HG03558 (cell line): ENCODE results near the gene UBE2QL1.

Source experiments
- ATAC-seq: cut with Tn5 transposase; IDR thresholded peaks from one replicate; pipeline ENCODE4 v1.9.1; 2021; ENCODE audit warnings: moderate number of reproducible peaks; ENCODE audit not compliant: unreplicated experiment; ENCODE audit errors: extremely low read depth

The UBE2QL1 gene

DNA sequence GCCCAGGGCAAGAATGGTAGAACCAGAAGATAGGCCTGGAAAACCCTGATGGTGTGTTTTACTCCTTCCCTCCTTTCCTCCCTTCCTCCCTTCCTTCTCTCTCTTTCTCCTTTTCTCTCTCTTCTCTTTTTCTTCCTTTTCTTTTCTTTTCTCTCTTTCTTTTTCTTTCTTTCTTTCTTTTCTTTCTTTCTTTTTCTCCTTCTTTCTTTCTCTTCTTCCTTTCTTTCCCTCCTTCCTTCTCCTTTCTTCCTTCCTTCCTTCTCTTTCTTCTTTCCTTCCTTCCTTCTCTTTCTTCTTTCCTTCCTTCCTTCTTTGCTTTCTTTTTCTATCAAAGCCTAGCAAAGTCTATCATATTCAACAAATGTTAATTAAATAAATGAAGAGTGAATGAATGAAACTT is 24.0 kb upstream of the UBE2QL1 start:
- no peak for ATAC-seq

DNA sequence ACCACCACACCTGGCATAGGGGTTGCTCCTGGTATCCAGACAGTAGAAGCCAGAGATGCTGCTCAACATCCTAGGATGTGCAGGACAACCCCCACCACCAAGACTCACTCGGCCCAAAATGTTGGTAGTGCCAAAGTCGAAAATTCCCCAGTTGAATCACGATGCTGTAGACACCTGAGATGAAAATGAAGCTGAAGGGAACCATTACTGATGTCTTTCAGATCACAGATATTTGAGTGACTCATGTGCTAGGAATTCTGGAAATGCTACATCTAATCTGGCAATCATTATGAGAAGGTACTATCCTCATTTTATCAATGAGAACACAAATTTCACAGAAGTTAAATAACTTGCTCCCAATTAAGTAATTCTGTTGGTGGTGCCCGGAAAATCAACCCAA is 21.0 kb upstream of the UBE2QL1 start:
- no peak for ATAC-seq

DNA sequence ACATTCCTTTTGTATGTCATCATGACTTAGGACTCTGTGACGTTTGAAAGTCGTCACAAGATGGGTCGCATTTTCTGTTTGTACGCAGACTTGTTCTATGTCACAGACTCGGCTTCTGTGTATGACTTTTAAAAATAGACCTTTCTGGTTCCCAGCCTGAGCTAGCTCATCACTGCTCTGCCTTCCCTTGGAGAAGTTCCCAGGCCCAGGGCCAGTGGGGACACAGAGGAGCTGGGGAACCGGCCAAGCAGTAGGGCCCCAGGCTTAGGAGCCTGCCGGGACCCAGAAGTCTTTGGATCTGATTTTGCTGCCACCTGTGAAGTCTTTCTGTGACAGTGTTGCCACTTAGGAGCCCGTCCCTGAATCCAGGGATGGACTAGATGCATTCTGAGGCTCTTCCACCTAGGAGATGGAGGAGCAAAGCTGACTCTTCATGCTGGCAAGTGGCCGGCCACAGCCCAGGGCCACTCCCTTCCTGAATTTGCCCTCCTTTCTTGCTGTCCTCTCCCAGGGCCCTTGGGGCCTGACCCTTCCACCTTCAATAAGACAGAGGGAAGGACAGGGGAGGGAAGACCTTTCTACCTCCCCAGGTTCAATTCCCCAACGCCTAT is 18.1 kb upstream of the UBE2QL1 start:
- ATAC-seq: no peak

DNA sequence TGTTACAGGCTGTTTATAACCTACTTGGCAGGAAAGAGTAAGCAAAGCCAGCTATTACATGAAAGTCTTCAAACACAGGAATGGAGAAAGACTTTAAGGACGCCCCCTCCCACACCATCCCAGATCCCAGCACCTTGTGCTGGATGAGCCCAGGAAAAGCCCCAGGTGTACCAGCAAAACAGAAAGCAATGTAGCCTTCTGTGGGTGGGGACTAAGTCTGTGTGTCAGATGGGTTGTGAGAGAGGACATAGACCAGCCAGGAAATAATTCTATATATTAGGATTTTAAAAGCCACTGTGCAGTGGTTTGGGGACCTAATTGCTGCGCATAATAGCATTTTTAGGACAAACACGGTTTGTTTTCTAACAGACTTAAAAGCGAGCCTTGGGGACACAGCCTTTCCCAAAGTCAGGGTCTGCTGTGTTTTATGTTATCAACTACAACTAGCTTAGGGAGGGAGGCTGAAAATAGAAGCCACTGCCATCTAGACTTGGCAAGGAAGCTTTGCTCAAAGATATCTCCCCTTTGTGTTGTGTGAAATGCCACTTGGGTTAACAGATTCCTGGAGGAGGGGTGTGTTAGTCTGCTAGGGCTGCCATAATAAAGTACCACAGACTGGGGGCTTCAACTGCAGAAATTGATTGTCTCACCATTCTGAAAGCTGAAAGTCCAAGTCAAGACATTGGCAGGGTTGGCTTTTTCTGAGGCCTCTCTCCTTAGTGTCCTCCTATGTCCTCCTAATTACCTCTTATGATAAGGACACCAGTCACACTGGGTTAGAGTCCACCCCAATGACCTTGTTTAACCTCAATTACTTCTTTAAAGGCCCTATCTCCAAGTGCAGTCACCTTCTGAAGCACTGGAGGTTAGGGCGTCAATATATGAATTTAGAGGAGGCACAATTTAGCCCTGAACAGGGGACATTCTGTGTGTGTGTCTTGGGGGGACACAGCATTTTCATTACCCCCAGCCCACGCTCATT is 17.2 kb upstream of the UBE2QL1 start:
- no peak for ATAC-seq

DNA sequence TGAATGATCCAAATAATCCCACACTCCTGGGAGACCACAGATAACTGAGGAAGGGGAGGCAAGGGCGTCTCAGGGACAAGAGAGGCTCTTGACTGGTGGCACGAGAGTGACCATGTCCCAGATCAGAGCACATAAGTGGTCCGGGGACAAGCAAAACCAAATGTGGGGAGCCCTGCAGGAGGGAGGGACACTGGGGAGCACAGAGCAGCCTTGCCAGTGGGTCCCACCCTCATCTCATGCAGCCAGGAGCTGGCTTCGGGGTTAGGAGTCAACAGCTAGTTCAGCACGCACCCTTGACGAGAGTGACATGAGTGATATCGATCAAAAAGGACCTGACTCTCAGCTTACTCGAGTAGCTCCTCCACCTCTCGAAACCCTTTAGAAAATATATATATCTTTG is 16.5 kb upstream of the UBE2QL1 start:
- no peak for ATAC-seq

DNA sequence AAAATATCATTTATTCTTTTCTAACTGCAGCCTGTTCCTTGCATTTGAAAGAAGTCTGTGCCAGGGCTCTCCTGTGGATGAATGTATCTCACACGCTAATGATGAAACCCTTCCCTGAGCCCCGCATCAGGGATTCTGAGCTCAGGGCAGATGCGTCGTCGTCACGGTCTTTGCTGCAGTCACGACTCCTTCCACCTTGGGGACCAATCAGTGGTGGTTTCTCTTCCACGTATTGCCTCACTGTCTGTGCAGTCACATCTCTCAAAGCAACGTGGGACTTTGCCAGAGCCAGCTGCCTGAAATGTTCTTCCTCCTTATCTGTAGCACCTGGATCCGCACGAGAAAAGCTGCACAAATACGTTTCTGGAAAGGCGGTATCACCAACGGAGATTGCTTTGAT is 13.9 kb upstream of the UBE2QL1 start:
- ATAC-seq: no peak

DNA sequence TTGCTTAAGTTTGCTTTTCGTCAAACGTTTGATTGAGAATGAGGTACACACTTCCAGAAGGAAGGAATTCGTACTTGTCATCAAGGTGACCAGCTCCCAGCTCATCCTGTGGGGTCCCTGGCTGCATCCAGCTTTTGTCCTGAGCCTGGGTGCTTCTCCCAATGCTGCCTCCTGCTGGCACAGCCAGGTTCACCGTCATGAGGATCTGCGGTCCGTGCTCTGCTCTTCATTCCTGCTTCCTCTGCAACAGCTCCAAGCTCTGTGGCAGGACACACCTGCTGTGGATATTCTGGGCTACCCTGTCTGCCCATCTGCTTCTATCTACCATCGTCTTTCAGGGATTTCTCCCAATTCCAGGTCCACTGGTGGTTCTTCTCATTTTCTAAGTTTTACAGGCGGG is 13.3 kb upstream of the UBE2QL1 start:
- no peak for ATAC-seq

DNA sequence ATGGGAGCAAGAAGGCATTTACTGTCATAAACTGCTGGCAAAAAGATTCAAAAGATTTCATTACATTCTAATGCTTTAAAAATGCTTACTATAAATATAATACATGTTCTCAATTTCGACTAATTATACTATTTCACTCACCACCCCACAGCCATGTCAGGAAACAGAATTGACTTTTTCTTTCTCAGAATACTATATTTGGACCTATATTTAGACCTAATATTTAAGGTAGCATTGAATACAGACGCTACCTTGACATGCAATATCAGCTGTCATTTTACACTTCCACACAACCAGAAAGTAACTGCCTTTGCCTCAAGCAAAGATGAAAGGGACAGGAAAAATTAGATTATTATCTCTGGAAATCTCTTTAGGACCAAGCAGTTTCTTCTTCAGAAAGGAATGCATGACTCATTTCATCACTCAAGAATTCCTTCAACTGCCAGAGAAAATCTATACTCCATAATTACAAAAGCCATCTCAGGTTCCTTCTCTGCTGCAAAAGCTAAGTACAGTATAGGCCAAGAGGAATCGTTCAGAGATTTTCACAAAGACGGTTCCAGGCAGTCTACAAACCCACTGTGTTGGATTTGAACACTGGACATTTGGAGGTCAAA is 11.8 kb upstream of the UBE2QL1 start:
- no peak for ATAC-seq

DNA sequence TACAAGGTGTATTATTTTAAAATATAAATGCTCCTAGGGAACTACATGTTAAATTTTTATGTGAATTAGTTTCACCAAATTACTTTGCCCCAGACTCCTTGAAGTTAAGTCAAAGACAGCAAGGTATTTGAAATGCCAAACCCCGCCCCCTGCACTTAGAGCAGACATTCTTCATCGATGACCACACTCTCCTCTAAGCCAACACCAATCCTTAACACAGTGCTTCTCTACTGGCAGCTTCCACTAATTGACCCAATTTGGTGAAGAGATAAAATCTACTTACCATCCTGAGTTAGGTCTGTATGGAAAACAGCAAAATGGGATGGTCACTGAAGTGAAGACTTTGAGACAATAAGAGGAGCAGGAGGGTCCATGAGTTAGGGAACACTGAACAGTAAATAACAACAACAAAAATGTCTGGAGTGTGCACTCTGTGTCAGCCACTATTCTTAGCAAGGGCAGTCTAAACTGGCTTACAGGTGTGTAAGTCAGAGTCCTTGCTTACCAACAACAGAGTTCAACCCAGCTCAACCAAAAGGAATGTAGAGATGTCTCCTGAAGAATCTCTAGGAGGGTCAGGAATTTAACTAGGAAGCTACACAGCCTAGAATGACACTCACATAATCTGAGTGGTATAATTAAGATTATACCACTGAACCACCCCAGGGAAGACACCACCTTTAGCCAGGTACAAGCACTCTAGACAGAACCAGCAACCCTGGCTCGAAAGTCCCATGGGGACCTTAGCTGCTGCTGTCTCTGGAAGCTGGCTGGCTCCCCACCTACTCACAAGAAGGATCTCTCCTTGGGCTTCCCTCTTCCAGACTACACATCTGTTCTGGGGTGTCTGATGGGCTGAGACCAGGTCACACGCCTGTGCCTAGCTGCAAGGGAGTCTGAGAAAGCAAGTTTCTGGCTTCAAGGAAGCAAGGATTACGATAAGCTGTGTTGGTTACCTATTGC is 8.8 kb upstream of the UBE2QL1 start:
- no peak for ATAC-seq

DNA sequence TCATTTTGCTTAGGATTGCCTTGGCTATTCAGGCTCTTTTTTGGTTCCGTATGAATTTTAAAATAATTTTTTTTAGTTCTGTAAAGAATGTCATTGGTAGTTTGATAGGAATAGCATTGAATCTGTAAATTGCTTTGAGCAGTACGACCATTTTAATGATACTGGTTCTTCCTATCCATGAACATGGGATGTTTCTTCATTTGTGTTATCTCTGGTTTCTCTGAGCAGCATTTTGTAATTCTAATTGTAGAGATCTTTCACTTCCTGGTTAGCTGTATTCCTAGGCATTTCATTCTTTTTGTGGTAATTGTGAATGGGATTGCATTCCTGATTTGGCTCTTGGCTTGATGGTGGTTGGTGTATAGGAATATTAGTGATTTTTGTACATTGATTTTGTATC is 6.3 kb upstream of the UBE2QL1 start:
- ATAC-seq: no peak

DNA sequence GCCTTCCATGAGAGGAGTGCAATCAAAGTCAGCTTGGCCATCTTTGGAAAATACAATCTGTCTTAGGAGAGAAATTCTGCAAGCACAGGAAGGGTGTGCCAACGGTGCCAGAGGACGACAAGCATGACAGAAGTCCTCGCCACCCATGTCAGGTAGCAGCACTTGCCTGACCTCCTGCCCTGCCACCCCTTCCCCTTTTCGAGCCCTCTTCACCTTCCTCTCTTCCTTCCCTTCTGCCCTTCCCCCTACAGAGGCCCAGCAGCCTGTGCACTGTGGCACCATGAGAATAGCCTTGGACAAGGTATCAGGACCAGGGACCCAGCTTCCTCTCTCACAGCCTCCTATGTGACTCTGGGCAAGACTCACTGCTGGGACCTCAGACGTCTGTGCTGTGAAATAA is 5.3 kb upstream of the UBE2QL1 start:
- no peak for ATAC-seq

DNA sequence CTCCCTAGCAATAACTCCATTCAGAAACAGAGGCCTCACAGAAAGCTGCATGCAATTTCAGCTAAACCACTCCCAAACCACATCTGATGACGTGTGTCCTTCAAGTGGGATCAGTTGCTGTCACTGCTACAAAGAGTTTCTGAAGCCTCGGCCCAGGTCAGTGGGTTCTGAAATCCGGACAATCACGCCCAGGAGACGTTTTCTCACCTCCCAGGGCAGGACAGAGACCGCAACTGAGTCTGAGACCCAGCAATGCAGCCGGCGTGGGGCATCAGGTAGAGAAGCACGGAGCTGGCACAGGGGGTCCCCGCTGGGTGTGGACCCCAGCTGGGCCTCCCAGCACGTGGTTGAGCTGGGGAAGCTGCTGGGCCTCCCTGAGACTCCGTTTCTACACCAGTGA is 2.6 kb upstream of the UBE2QL1 start:
- ATAC-seq: no peak

DNA sequence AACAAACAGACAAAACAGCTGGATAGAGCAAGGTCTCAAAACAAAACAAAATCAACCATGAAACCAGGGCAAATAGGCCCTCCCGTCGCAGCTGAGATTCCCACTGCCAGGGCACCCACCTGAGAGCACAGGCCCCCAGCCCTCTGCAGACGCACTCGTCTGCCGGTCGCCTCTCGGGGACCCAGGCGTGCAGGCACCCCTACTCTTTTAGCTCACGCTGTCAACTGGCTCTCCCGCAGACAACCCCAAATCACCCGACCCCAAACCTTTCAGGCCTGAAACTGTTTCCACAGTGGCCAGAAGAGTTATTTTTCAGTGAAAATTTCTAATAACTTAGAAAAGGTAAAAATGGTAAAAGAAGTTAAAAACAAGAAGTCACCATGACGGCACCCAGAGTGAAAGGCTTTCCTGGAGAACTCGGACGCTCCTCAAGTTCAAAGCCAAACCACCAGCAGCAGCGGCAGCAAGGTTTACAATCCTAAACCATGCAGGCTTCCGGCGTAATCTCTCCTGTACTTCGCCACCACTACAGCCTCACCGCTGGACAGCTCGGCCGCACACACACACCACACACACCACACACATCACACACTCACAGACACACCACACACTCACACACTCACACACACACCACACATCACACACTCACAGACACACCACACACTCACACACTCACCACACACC is 1.9 kb upstream of the UBE2QL1 start:
- ATAC-seq: no peak

DNA sequence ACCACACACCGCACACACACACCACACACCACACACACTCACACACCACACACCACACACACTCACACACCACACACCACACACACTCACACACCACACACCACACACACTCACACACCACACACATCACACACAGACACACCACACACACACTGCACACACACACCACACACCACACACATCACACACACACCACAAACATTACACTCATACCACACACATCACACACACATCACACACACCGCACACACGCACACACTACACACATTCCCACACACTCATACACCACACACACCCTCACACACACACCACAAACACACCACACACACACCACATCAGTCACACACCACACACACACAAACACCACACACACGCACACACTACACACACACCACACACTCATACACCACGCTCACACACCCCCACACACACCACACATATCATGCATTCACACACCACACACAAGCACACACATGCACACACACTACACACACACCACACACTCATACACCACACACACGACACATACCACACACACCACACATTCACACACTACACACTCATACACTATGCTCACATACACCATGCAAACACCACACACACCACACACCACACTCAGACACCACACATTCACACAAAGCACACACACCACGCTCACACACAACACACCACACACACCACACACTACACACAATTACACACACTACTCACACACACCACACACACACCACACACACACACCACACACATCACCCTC is 1.1 kb upstream of the UBE2QL1 start:
- ATAC-seq: no peak

DNA sequence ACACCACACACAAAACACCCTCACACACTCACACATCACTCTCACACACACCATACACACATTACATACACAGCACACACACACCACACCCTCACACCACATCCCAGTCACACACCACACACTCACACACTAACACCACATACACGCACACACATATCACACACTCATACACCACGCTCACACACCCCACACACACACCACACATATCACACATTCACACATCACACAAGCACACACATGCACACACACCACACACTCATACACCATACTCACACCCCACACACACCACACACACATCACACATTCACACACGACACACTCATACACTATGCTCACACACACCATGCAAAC is 543 bp upstream of the UBE2QL1 start:
- no peak for ATAC-seq

DNA sequence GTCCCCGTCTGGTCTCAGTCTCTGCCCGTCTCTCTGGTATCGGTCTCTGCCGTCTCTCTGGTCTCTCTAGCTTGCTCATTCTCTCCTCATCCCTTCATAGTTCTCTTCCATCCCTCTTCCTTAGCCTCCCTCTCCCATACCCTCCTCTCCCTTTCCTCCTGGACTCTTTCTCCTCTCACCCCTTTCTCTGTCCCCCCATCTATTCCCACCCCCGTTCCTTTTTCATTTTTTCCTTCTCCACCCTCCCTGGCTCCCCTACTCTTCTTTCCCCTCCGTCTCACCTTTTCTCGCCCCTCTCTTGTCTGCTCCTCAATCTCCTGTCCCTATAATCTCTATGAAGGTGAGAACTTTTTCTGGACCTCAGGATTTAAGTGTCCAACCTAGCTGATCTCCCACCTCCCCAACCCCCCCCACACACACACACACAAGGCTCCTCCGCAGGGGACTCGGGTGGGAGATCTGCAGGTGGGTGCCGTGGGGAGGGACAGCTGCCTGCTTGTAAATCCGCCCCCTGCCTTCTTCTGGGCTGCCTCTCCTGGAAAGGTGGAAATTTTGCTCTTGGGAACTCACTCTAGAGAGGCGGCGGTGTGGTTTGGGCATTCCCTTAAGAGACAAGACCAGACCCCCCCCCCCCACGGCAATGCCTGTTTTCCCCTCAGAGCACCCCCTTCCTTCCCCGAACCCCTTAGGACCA is 953 bp downstream of the UBE2QL1 start:
- ATAC-seq: no peak

DNA sequence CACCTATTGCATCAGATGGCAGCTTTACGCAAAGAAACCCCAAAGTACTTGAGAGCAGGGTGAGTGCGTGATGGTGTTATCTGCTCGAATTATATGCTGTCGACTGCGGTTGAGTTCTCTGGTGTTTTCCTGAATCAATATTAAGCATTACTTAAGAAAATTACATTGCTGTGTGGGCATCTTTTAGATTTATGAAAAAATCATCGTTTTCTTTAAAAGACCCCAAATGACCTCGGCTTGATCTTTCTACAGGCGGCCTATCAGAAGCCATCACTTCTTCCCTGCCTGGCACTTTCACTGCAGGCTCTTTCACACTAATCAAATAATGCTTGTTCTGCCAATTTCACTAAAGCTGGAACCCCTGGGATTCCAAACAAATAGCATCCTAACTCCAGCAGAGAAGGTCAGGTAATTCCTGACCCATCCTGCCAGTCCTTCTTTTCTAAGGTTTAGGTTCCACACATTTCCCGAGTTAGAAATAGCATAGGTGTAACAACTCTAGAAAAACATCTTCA is 1.7 kb downstream of the UBE2QL1 start:
- ATAC-seq: no peak
